HEK293 (cell line): ENCODE measurements around the gene ANKRD52.

Experiments
- CTCF ChIA-PET: fragments of 350-600 bp; formaldehyde crosslinking; extraction: SDS; loops from one replicate; lab custom pipeline; 2021; ENCODE audit warnings: antibody characterized with exemption; lab: Yijun Ruan, JAX
- POLR2A ChIA-PET: fragments of 300-600 bp; formaldehyde crosslinking; extraction: SDS; loops from one replicate; lab custom pipeline; 2020; ENCODE audit warnings: antibody characterized with exemption, inconsistent platforms; lab: Yijun Ruan, JAX
- H3K27ac ChIP-seq: fragments of 200-500 bp; sonication (Bioruptor generic); 2 replicates; pipeline ENCODE4 v1.5.1; 2014; ENCODE audit warnings: low read depth, low read length, control low read depth, inconsistent platforms; ENCODE audit errors: extremely low read depth
- H3K36me3 ChIP-seq, 2 experiments: fragments of 200-500 bp in 1 of 2; sonication (Bioruptor generic) in 1 of 2; 1 replicate in 1 of 2; 2 replicates in 1 of 2; pipeline ENCODE4 v1.5.1; 2014 to 2017; ENCODE audit warnings: inconsistent platforms in 2 of 2, low read length in 2 of 2; ENCODE audit not compliant: control insufficient read depth in 2 of 2, insufficient read depth in 1 of 2
- H3K4me1 ChIP-seq: fragments of 200-500 bp; sonication (Bioruptor generic); 2 replicates; pipeline ENCODE4 v1.5.1; 2014; ENCODE audit warnings: mild to moderate bottlenecking, low read length, inconsistent platforms; ENCODE audit not compliant: control insufficient read depth, insufficient read depth
- H3K4me3 ChIP-seq: 2 replicates; pipeline ENCODE4 v1.5.1; 2011; ENCODE audit warnings: low read depth, mild to moderate bottlenecking, control low read depth, low read length, moderate library complexity
- H3K9me3 ChIP-seq: fragments of 200-500 bp; sonication (Bioruptor generic); 2 replicates; pipeline ENCODE4 v1.5.1; 2014; ENCODE audit warnings: low read depth, low read length, inconsistent platforms; ENCODE audit not compliant: control insufficient read depth, insufficient read depth
- CTCF ChIP-seq: fragments of 450-650 bp; formaldehyde crosslinking; IDR thresholded peaks from 2 replicates; pipeline ENCODE4 v1.5.1; 2016; ENCODE audit warnings: missing biosample characterization, missing genetic modification characterization
- GLI2 ChIP-seq: fragments of 450-650 bp; formaldehyde crosslinking; IDR thresholded peaks from 2 replicates; pipeline ENCODE4; 2017; ENCODE audit warnings: missing biosample characterization, missing genetic modification characterization, low read depth, borderline replicate concordance
- MZF1 ChIP-seq: fragments of 450-650 bp; formaldehyde crosslinking; IDR thresholded peaks from 2 replicates; pipeline ENCODE4 v1.5.1; 2017; ENCODE audit warnings: missing biosample characterization, missing genetic modification characterization, borderline replicate concordance
- YY1 ChIP-seq: fragments of 450-650 bp; formaldehyde crosslinking; IDR thresholded peaks from 2 replicates; pipeline ENCODE4 v1.5.1; 2018; ENCODE audit warnings: missing biosample characterization, missing genetic modification characterization
- ZBTB1 ChIP-seq: fragments of 450-650 bp; formaldehyde crosslinking; IDR thresholded peaks from 2 replicates; pipeline ENCODE4 v1.5.1; 2016; ENCODE audit warnings: missing biosample characterization, missing genetic modification characterization
- ZBTB21 ChIP-seq: fragments of 450-650 bp; formaldehyde crosslinking; IDR thresholded peaks from 2 replicates; pipeline ENCODE4 v1.5.1; 2017; ENCODE audit warnings: missing biosample characterization, missing genetic modification characterization
- ZBTB48 ChIP-seq: fragments of 450-650 bp; formaldehyde crosslinking; IDR thresholded peaks from 2 replicates; pipeline ENCODE4 v1.5.1; 2016; ENCODE audit warnings: missing biosample characterization, missing genetic modification characterization
- ZFP37 ChIP-seq: fragments of 450-650 bp; formaldehyde crosslinking; IDR thresholded peaks from 2 replicates; pipeline ENCODE4 v1.5.1; 2016; ENCODE audit warnings: missing biosample characterization, missing genetic modification characterization
- ZNF132 ChIP-seq: fragments of 450-650 bp; formaldehyde crosslinking; IDR thresholded peaks from 2 replicates; pipeline ENCODE4 v1.5.1; 2017; ENCODE audit warnings: missing biosample characterization, missing genetic modification characterization, borderline replicate concordance
- ZNF148 ChIP-seq: fragments of 450-650 bp; formaldehyde crosslinking; IDR thresholded peaks from 2 replicates; pipeline ENCODE4 v1.5.0; 2017; ENCODE audit warnings: missing biosample characterization, missing genetic modification characterization, borderline replicate concordance
- ZNF155 ChIP-seq: fragments of 450-650 bp; formaldehyde crosslinking; IDR thresholded peaks from 2 replicates; pipeline ENCODE4 v1.5.1; 2016; ENCODE audit warnings: missing biosample characterization, missing genetic modification characterization
- ZNF19 ChIP-seq: fragments of 450-650 bp; formaldehyde crosslinking; IDR thresholded peaks from 2 replicates; pipeline ENCODE4; 2016; ENCODE audit warnings: missing biosample characterization, missing genetic modification characterization, low read depth
- ZNF292 ChIP-seq: fragments of 450-650 bp; formaldehyde crosslinking; IDR thresholded peaks from 2 replicates; pipeline ENCODE4 v1.5.1; 2016; ENCODE audit warnings: low read depth, missing biosample characterization, missing genetic modification characterization, borderline replicate concordance
- ZNF391 ChIP-seq: fragments of 450-650 bp; formaldehyde crosslinking; IDR thresholded peaks from 2 replicates; pipeline ENCODE4 v1.5.1; 2016; ENCODE audit warnings: low read depth, missing biosample characterization, missing genetic modification characterization, borderline replicate concordance
- ZNF394 ChIP-seq: fragments of 450-650 bp; formaldehyde crosslinking; IDR thresholded peaks from 2 replicates; pipeline ENCODE4 v1.5.1; 2016; ENCODE audit warnings: missing biosample characterization, missing genetic modification characterization, mild to moderate bottlenecking, moderate library complexity, borderline replicate concordance
- ZNF416 ChIP-seq: fragments of 450-650 bp; formaldehyde crosslinking; IDR thresholded peaks from 2 replicates; pipeline ENCODE4 v1.5.1; 2016; ENCODE audit warnings: missing biosample characterization, missing genetic modification characterization
- ZNF571 ChIP-seq: fragments of 450-650 bp; formaldehyde crosslinking; IDR thresholded peaks from 2 replicates; pipeline ENCODE4 v1.5.0; 2017; ENCODE audit warnings: missing biosample characterization, missing genetic modification characterization
- ZNF600 ChIP-seq: fragments of 450-650 bp; formaldehyde crosslinking; IDR thresholded peaks from 2 replicates; pipeline ENCODE4 v1.5.1; 2016; ENCODE audit warnings: missing biosample characterization, missing genetic modification characterization
- ZNF621 ChIP-seq: fragments of 450-650 bp; formaldehyde crosslinking; IDR thresholded peaks from 2 replicates; pipeline ENCODE4 v1.5.1; 2017; ENCODE audit warnings: missing biosample characterization, missing genetic modification characterization
- ZNF658 ChIP-seq: fragments of 450-650 bp; formaldehyde crosslinking; IDR thresholded peaks from 2 replicates; pipeline ENCODE4; 2016; ENCODE audit warnings: missing biosample characterization, missing genetic modification characterization
- ZNF701 ChIP-seq: fragments of 450-650 bp; formaldehyde crosslinking; IDR thresholded peaks from 2 replicates; pipeline ENCODE4 v1.5.1; 2016; ENCODE audit warnings: missing biosample characterization, missing genetic modification characterization

The ANKRD52 gene

GRCh38 chr12:56234746-56235436 lies 23.3 kb downstream of the ANKRD52 start (continued):
- TF ChIP-seq ZNF148 (tag by site-specific recombination) (no peak), ZNF394 (tag by site-specific recombination) (no peak), YY1 (tag by site-specific recombination) (no peak)
- TF ChIP-seq, all 188 proteins: peak for 0

- Histone ChIP-seq H3K4me1 (no peaks in the 10 kb centered on the region), H3K36me3 (peaks cover 6 to 18% of the 10 kb centered on the region in 2 experiments; a peak in 2 of 3 replicates), H3K27ac (no peak overlapping the region), H3K9me3 (no peaks in the 10 kb centered on the region), H3K4me3 (no peak overlapping the region)
- ChIA-PET CTCF (interaction anchor here (0.6 to 1.4 kb wide), 5 partner anchors 25 to 108 kb away, joined by 3 to 4 read pairs (median 3); partner anchors contain the start of gene ANKRD52), POLR2A (interaction anchor here (0.6 to 2.6 kb wide), 3 partner anchors 9 to 457 kb away, joined by 3 to 7 read pairs (median 4); partner anchors contain the start of gene RNF41)
- TF ChIP-seq ZBTB1 (tag by site-specific recombination) (no peak), ZBTB48 (tag by site-specific recombination) (no peak), ZNF600 (tag by site-specific recombination) (no peak), ZNF571 (no peak), ZNF155 (tag by site-specific recombination) (no peak), ZBTB21 (tag by site-specific recombination) (no peak), ZNF19 (tag by site-specific recombination) (no peak), ZFP37 (tag by site-specific recombination) (no peak), CTCF (tag by site-specific recombination) (no peak), ZNF132 (tag by site-specific recombination) (no peak), GLI2 (tag by site-specific recombination) (no peak), ZNF416 (tag by site-specific recombination) (no peak), ZNF658 (tag by site-specific recombination) (no peak), ZNF391 (tag by site-specific recombination) (no peak)
Measured at GRCh38 chr12:56231184-56231582, 27.0 kb downstream of the ANKRD52 start.

GRCh38 chr12:56230432-56231183 lies 27.6 kb downstream of the ANKRD52 start:
- CTCF ChIA-PET = interaction anchor here (0.6 to 1.4 kb wide), 3 partner anchors 24 to 58 kb away, joined by 3 read pairs; no protein-coding TSS in a partner anchor
- no peak overlapping the region for H3K27ac ChIP-seq

More at GRCh38 chr12:56230432-56231183, 27.6 kb downstream of the ANKRD52 start:
- TF ChIP-seq ZNF292 (no peak), MZF1 (tag by site-specific recombination) (no peak), ZNF701 (tag by site-specific recombination) (no peak), ZNF621 (no peak), YY1 (tag by site-specific recombination) (no peak)
- TF ChIP-seq, all 188 proteins: peak for 0
- POLR2A ChIA-PET = interaction anchor here (0.6 to 2.6 kb wide), 4 partner anchors 9 to 487 kb away, joined by 3 to 7 read pairs (median 4); partner anchors contain the start of gene RNF41
- H3K4me1 ChIP-seq = no peaks in the 10 kb centered on the region
- H3K36me3 ChIP-seq = peaks cover 9 to 21% of the 10 kb centered on the region in 2 experiments; a peak in 2 of 3 replicates
- no peaks in the 10 kb centered on the region for H3K9me3 ChIP-seq
- no peak overlapping the region for H3K4me3 ChIP-seq
